SK-N-SH treated with all-trans-retinoic acid at 6 μM for 48 hours (cell line): ENCODE data around the gene AKAP1.

Source experiments
- ATAC-seq: fragments of 200-7000 bp; cut with Tn5 transposase; 3 replicates; pipeline ENCODE4 v1.9.1; 2020; ENCODE audit warnings: mild to moderate bottlenecking, moderate library complexity
- ARNTL ChIP-seq: fragments of 450-650 bp; formaldehyde crosslinking; IDR thresholded peaks from 2 replicates; pipeline ENCODE4 v1.5.0; 2020; ENCODE audit warnings: low read depth, mild to moderate bottlenecking, moderate library complexity, borderline replicate concordance
- BACH2 ChIP-seq: fragments of 250-450 bp; sonication (Bioruptor Pico); IDR thresholded peaks from 2 replicates; pipeline ENCODE4 v1.9.0; 2021; ENCODE audit warnings: mild to moderate bottlenecking, borderline replicate concordance
- ESRRG ChIP-seq: fragments of 250-450 bp; sonication (Bioruptor Pico); IDR thresholded peaks from 2 replicates; pipeline ENCODE4 v1.6.1; 2021; ENCODE audit warnings: mild to moderate bottlenecking
- GLIS3 ChIP-seq: fragments of 250-450 bp; sonication (Bioruptor Pico); IDR thresholded peaks from 2 replicates; pipeline ENCODE4 v1.5.0; 2020; ENCODE audit warnings: mild to moderate bottlenecking, moderate library complexity
- ISL1 ChIP-seq: fragments of 250-450 bp; sonication (Bioruptor Pico); IDR thresholded peaks from 2 replicates; pipeline ENCODE4 v2.1.2; 2022; ENCODE audit warnings: mild to moderate bottlenecking, moderate library complexity
- OSR1 ChIP-seq: fragments of 250-450 bp; sonication (Bioruptor Pico); IDR thresholded peaks from 2 replicates; pipeline ENCODE4 v1.8.0; 2022; ENCODE audit warnings: moderate library complexity, mild to moderate bottlenecking, inconsistent platforms
- PPARA ChIP-seq: fragments of 250-450 bp; sonication (Bioruptor Pico); IDR thresholded peaks from 2 replicates; pipeline ENCODE4 v1.5.0; 2020; ENCODE audit warnings: mild to moderate bottlenecking, borderline replicate concordance
- RARB ChIP-seq: fragments of 250-450 bp; sonication (Bioruptor Pico); IDR thresholded peaks from 2 replicates; pipeline ENCODE4 v1.8.0; 2021; ENCODE audit warnings: mild to moderate bottlenecking, moderate library complexity
- SNAI2 ChIP-seq: fragments of 250-450 bp; sonication (Bioruptor Pico); IDR thresholded peaks from 2 replicates; pipeline ENCODE4 v1.5.0; 2020; ENCODE audit warnings: mild to moderate bottlenecking, moderate library complexity
- TCF4 ChIP-seq: fragments of 250-450 bp; sonication (Bioruptor Pico); IDR thresholded peaks from 2 replicates; pipeline ENCODE4 v1.8.0; 2021; ENCODE audit warnings: mild to moderate bottlenecking, moderate library complexity, borderline replicate concordance
- TOX ChIP-seq: fragments of 250-450 bp; sonication (Bioruptor Pico); IDR thresholded peaks from 2 replicates; pipeline ENCODE4 v1.8.0; 2021; ENCODE audit warnings: mild to moderate bottlenecking, moderate library complexity, borderline replicate concordance
- ZFP3 ChIP-seq: fragments of 250-450 bp; sonication (Bioruptor Pico); IDR thresholded peaks from 2 replicates; pipeline ENCODE4 v1.5.0; 2020; ENCODE audit warnings: mild to moderate bottlenecking, moderate library complexity
- ZFP30 ChIP-seq: fragments of 450-650 bp; formaldehyde crosslinking; IDR thresholded peaks from 2 replicates; pipeline ENCODE4 v1.5.0; 2022; ENCODE audit warnings: mild to moderate bottlenecking, moderate library complexity
- ZNF565 ChIP-seq: fragments of 450-650 bp; formaldehyde crosslinking; conservative IDR thresholded peaks from 2 replicates; pipeline ENCODE4 v1.5.0; 2020; ENCODE audit warnings: low read depth, mild to moderate bottlenecking, moderate library complexity
- ZNF8 ChIP-seq: fragments of 450-650 bp; formaldehyde crosslinking; IDR thresholded peaks from 2 replicates; pipeline ENCODE4 v1.5.0; 2020; ENCODE audit warnings: mild to moderate bottlenecking, moderate library complexity
- TF ChIP-seq, protein P1 (sequence below): fragments of 250-450 bp; sonication (Bioruptor Pico); IDR thresholded peaks from 2 replicates; pipeline ENCODE4 v1.8.0; 2021; ENCODE audit warnings: low read depth, mild to moderate bottlenecking, moderate library complexity, borderline replicate concordance
- TF ChIP-seq, protein P2 (sequence below): fragments of 250-450 bp; sonication (Bioruptor Pico); IDR thresholded peaks from 2 replicates; pipeline ENCODE4 v1.8.0; 2020; ENCODE audit warnings: mild to moderate bottlenecking, moderate library complexity, borderline replicate concordance
- TF ChIP-seq, protein P3 (sequence below): fragments of 250-450 bp; sonication (Bioruptor Pico); IDR thresholded peaks from 2 replicates; pipeline ENCODE4 v1.5.0; 2020; ENCODE audit warnings: mild to moderate bottlenecking, moderate library complexity

The AKAP1 gene

DNA sequence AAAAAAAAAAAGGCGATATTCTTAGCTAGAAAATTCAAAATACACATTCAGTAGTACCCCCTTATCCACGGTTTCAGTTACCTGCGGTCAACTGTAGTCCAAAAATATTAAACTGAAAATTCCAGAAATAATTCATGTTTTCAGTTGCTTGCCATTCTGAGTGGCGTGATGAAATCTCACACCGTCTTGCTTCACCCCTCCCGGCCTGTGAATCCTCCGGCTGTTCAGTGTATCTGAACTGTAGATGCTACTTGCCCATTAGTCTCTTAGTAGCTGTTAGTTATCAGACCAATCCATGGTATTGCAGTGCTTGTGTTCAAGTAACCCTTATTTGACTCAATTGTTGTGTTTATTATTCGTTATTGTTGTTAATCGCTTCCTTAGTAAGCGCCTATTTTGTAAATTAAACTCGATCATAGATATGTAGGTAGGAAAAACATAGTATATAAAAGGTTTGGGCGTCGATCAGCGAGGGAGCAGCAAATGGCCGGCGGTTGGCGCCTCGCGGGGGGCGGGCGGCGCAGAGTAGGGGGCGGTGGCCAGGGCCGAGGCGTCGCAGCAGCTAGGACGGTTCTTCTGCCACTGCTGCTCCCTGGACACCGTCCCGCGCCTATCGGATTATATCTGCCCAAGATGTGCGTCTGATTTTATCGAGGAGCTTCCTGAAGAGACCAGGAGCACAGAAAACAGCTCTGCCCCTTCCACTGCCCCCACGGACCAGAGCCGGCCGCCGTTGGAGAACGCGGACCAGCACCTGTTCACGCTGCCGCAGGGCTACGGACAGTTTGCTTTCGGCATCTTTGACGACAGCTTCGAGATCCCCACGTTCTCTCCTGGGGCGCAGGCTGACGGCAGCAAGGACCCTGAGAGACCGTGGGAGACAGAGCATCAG lies 39.8 kb upstream of the AKAP1 start:
- TF ChIP-seq ZNF565 (CRISPR knock-in tag) (no peak), SNAI2 (CRISPR knock-in tag) (no peak), TOX (CRISPR knock-in tag) (no peak), ARNTL (CRISPR knock-in tag) (no peak), GLIS3 (CRISPR knock-in tag) (no peak)
- peak; percentile 23; the same call in 2 of the 3 replicates for ATAC-seq

DNA sequence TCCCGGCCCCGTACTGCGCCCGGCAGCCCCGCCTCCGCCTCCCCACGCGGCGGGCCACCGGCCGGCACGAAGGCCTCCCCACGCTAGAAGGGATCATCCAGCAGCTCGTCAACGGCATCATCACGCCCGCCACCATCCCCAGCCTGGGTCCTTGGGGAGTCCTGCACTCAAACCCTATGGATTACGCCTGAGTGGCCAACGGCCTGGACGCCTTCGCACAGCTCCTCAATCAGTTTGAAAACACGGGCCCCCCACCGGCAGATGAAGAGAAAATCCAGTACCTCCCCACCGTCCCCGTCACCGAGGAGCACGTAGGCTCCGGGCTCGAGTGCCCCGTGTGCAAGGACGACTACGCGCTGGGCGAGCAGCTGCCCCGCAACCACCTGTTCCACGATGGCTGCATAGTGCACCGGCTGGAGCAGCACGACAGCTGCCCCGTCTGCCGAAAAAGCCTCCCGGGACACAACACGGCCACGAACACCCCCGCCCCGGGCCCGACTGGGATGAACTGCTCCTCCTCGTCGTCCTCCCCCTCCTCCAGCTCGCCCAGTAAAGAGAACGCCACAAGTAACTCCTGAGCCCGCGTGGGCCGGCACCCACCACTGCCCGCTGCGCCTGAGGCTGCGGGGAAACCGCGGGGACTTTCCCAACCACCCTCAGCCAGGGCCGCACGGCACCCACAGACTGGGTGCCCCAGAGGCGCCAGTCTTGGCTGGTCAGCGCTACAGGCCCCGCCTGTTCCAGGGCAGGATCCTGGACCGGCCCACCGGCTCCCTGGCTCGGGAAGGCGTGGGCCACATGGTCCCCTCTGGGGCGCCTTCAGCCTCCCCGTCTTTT lies 39.0 kb upstream of the AKAP1 start:
- TF ChIP-seq, protein P1, sequence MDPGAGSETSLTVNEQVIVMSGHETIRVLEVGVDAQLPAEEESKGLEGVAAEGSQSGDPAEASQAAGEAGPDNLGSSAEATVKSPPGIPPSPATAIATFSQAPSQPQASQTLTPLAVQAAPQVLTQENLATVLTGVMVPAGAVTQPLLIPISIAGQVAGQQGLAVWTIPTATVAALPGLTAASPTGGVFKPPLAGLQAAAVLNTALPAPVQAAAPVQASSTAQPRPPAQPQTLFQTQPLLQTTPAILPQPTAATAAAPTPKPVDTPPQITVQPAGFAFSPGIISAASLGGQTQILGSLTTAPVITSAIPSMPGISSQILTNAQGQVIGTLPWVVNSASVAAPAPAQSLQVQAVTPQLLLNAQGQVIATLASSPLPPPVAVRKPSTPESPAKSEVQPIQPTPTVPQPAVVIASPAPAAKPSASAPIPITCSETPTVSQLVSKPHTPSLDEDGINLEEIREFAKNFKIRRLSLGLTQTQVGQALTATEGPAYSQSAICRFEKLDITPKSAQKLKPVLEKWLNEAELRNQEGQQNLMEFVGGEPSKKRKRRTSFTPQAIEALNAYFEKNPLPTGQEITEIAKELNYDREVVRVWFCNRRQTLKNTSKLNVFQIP (CRISPR knock-in tag): no peak
- TF ChIP-seq ZFP3 (CRISPR knock-in tag) (no peak), PPARA (CRISPR knock-in tag) (no peak), BACH2 (no peak), ISL1 (no peak), ARNTL (CRISPR knock-in tag) (no peak), TOX (CRISPR knock-in tag) (no peak), SNAI2 (CRISPR knock-in tag) (no peak), ZFP30 (CRISPR knock-in tag) (no peak)
- TF ChIP-seq, protein P2, sequence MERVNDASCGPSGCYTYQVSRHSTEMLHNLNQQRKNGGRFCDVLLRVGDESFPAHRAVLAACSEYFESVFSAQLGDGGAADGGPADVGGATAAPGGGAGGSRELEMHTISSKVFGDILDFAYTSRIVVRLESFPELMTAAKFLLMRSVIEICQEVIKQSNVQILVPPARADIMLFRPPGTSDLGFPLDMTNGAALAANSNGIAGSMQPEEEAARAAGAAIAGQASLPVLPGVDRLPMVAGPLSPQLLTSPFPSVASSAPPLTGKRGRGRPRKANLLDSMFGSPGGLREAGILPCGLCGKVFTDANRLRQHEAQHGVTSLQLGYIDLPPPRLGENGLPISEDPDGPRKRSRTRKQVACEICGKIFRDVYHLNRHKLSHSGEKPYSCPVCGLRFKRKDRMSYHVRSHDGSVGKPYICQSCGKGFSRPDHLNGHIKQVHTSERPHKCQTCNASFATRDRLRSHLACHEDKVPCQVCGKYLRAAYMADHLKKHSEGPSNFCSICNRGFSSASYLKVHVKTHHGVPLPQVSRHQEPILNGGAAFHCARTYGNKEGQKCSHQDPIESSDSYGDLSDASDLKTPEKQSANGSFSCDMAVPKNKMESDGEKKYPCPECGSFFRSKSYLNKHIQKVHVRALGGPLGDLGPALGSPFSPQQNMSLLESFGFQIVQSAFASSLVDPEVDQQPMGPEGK (CRISPR knock-in tag): no peak
- TF ChIP-seq, protein P3, sequence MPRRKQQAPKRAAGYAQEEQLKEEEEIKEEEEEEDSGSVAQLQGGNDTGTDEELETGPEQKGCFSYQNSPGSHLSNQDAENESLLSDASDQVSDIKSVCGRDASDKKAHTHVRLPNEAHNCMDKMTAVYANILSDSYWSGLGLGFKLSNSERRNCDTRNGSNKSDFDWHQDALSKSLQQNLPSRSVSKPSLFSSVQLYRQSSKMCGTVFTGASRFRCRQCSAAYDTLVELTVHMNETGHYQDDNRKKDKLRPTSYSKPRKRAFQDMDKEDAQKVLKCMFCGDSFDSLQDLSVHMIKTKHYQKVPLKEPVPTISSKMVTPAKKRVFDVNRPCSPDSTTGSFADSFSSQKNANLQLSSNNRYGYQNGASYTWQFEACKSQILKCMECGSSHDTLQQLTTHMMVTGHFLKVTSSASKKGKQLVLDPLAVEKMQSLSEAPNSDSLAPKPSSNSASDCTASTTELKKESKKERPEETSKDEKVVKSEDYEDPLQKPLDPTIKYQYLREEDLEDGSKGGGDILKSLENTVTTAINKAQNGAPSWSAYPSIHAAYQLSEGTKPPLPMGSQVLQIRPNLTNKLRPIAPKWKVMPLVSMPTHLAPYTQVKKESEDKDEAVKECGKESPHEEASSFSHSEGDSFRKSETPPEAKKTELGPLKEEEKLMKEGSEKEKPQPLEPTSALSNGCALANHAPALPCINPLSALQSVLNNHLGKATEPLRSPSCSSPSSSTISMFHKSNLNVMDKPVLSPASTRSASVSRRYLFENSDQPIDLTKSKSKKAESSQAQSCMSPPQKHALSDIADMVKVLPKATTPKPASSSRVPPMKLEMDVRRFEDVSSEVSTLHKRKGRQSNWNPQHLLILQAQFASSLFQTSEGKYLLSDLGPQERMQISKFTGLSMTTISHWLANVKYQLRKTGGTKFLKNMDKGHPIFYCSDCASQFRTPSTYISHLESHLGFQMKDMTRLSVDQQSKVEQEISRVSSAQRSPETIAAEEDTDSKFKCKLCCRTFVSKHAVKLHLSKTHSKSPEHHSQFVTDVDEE (CRISPR knock-in tag): no peak
- peak; percentile 14; the same call in 2 of the 3 replicates for ATAC-seq

DNA sequence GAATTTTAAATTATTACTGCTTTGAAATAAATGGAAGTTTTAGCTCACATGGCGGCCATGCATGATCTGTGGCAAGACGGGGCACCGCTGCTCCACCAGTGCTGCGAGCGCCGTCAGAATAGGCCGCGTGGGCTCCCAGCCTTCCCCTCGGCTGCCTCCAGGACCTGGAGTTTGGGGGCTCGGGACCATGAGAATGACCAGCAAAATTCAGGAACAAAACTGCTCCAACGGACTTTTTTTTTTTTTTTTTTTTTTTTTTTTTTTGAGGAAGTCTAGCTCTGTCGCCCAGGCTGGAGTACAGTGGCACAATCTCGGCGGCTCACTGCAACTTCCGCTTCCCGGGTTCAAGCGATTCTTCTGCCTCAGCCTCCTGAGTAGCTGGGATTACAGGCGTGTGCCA lies 38.3 kb upstream of the AKAP1 start:
- no peak for ATAC-seq
- no peak for TF ChIP-seq GLIS3 (CRISPR knock-in tag)
- TF ChIP-seq TCF4 (CRISPR knock-in tag): no peak
- TF ChIP-seq TOX (CRISPR knock-in tag): no peak
- TF ChIP-seq BACH2: no peak
- TF ChIP-seq, protein P1 (CRISPR knock-in tag): no peak
- TF ChIP-seq RARB: no peak
- TF ChIP-seq ESRRG: no peak
- no peak for TF ChIP-seq ISL1
- TF ChIP-seq ZNF565 (CRISPR knock-in tag): no peak
- TF ChIP-seq ZNF8 (CRISPR knock-in tag): no peak
- TF ChIP-seq ZFP3 (CRISPR knock-in tag): no peak
- TF ChIP-seq, protein P3 (CRISPR knock-in tag): no peak
- TF ChIP-seq OSR1 (CRISPR knock-in tag): no peak
